ENCODE data around the gene C1QL3. TPM values are rescaled to one million over a fixed set of nuclear protein-coding genes. Genes with fewer than 3 reads are reported as not detected.

C1QL3 gene
- total RNA-seq, 2 experiments from 2014 or later = not detected

DNA sequence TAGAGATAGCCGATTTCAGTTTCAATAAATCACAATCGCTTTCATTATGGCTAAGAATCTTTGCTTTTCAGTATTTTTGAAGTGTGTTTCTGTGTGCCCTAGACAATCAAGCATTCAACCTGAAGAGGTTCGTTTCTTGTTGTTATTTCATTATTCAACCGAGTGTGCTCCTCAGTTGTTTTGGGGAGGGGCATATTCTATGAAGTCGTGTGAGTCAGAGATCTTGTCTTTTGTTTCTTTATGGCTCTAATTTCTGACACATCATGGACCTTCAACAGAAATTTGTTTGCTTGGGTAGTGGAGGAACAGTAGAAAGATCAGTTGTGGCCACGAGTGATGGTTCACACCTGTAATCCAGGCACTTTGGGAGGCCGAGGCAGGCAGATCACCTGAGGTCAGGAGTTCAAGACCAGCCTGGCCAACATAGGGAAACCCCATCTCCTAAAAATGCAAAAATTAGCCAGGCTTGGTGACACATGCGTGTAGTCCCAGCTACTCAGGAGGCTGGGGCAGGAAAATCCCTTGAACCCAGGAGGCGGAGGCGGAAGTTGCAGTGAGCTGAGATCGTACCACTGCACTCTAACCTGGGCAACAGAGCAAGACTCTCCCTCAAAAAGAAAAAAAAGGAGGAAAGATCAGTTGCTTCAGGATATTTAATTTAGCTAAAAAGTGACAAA, 38.3 kb downstream of the C1QL3 start:
- CTCF ChIA-PET = no interaction called here

DNA sequence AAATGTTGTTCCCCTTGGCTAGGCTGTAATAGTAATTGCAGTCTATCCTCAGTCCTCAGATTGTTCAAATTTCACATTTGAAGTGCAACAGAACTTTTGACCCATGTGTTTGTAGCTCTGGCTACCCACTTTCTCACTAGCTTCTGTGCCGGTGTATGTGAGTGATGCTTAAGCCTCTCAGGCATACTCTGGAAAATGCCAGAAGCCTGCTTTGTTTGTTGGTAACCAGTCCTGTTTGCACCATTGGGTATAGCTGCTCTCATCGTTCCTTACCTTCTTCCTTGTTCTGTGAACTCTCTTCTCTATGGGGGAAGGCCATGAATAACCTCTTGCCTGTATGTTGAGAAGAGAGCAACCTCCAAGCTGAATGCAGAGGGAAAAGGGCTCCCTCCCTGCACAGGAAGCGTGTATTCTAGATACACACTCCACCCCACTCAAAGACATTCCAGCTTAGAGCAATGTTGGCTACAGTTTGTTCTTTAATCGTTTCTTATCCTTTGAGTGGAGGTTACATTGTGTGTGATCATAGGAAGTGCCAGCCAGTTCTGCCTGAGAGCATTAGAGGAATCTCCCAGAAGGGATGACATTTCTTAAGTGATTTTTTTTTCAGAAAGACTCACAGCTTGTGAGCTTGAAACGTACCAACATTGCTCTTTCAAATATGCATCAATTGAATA, 40.5 kb downstream of the C1QL3 start:
- H3K27me3 Mint-ChIP-seq (ENCODE audit: low read depth) = no peaks in the 10 kb centered on the region
- ChIA-PET CTCF (no interaction called here), POLR2A (no interaction called here)

More for the DNA sequence above, 38.3 kb downstream of the C1QL3 start:
- DNase-seq (no peak), ATAC-seq (no peak)
- no peaks in the 10 kb centered on the region for H3K9me3 Mint-ChIP-seq (ENCODE audit: insufficient read depth)
- H3K36me3 Mint-ChIP-seq (ENCODE audit: low read depth) = peaks cover 13% of the 10 kb centered on the region
- no peaks in the 10 kb centered on the region for H3K27me3 Mint-ChIP-seq (ENCODE audit: low read depth)
- POLR2A ChIA-PET = no interaction called here
- no peaks in the 10 kb centered on the region for H3K4me1 Mint-ChIP-seq (ENCODE audit: low read depth)
- no peak overlapping the region for H3K4me3 Mint-ChIP-seq
- H3K27ac Mint-ChIP-seq = no peak overlapping the region

DNA sequence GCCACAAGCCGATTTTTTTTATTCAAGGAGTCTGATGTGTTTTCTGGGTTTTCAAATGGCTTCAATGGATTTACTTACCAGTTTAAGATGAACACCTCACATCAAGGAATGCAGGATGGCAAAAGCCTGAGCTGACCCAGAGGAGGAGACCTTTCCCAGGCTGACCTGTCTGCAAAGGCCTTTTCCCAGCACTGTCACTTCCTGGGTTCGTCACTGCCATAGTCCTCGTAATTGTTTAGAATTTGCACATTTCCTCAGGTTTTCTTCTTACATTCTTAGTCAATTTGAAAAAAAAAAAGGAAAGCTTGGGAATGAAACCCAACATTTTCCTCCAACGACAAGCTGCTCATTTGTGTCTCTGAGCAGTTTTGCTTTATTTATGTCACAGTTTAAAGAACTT, 42.9 kb downstream of the C1QL3 start:
- DNase-seq = no peak
- Mint-ChIP-seq H3K27me3 (ENCODE audit: low read depth) (no peaks in the 10 kb centered on the region), H3K4me1 (ENCODE audit: low read depth) (no peaks in the 10 kb centered on the region), H3K9me3 (ENCODE audit: insufficient read depth) (no peaks in the 10 kb centered on the region), H3K4me3 (no peak overlapping the region), H3K27ac (no peak overlapping the region), H3K36me3 (ENCODE audit: low read depth) (peaks cover 3% of the 10 kb centered on the region)
- ChIA-PET CTCF (no interaction called here), POLR2A (no interaction called here)
- ATAC-seq = no peak

More for the DNA sequence above, 40.5 kb downstream of the C1QL3 start:
- Mint-ChIP-seq H3K4me3 (no peak overlapping the region), H3K9me3 (ENCODE audit: insufficient read depth) (no peaks in the 10 kb centered on the region), H3K36me3 (ENCODE audit: low read depth) (peaks cover 9% of the 10 kb centered on the region), H3K27ac (no peak overlapping the region), H3K4me1 (ENCODE audit: low read depth) (no peaks in the 10 kb centered on the region)
- no peak for ATAC-seq
- no peak for DNase-seq

- Mint-ChIP-seq H3K27me3 (ENCODE audit: low read depth) (no peaks in the 10 kb centered on the region), H3K4me3 (no peak overlapping the region), H3K27ac (no peak overlapping the region), H3K9me3 (ENCODE audit: insufficient read depth) (no peaks in the 10 kb centered on the region), H3K36me3 (ENCODE audit: low read depth) (no peaks in the 10 kb centered on the region), H3K4me1 (ENCODE audit: low read depth) (no peaks in the 10 kb centered on the region)
- DNase-seq (no peak), ATAC-seq (no peak)
- CTCF ChIA-PET = no interaction called here
- POLR2A ChIA-PET = no interaction called here
Measured at GRCh38 chr10:16477757-16478156, 43.9 kb downstream of the C1QL3 start.

- peaks cover 4% of the 10 kb centered on the region for H3K4me1 Mint-ChIP-seq (ENCODE audit: low read depth)
- H3K27ac Mint-ChIP-seq = no peak overlapping the region
- ChIA-PET CTCF (no interaction called here), POLR2A (no interaction called here)
- no peak for DNase-seq
- H3K4me3 Mint-ChIP-seq = no peak overlapping the region
- H3K36me3 Mint-ChIP-seq (ENCODE audit: low read depth) = peaks cover 12% of the 10 kb centered on the region
- no peak for ATAC-seq
- no peaks in the 10 kb centered on the region for H3K27me3 Mint-ChIP-seq (ENCODE audit: low read depth)
- no peaks in the 10 kb centered on the region for H3K9me3 Mint-ChIP-seq (ENCODE audit: insufficient read depth)
Measured at GRCh38 chr10:16472828-16473227, 48.9 kb downstream of the C1QL3 start.

DNA sequence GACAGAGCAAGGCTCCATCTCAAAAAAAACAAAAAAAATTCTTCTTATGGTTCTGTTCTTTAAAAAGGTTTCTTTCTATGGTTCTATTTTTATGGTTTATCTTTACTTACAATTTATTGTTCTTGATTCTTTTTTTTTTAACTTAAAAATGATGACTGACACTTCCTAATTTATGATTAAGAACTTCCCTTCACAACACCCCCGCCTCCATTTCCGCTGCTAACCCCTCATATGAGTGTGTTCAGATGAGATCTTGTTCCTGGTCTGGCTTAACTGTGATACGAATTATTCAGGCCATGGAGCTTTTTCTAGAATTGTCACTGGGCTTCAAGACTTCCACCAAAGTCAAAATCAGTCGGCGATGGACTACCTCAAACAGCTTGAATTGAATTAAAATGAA, 50.9 kb downstream of the C1QL3 start:
- no peak for ATAC-seq
- ChIA-PET POLR2A (no interaction called here), CTCF (no interaction called here)
- peak; percentile 26 for DNase-seq
- Mint-ChIP-seq H3K9me3 (ENCODE audit: insufficient read depth) (no peaks in the 10 kb centered on the region), H3K27me3 (ENCODE audit: low read depth) (no peaks in the 10 kb centered on the region), H3K36me3 (ENCODE audit: low read depth) (peaks cover 12% of the 10 kb centered on the region), H3K27ac (no peak overlapping the region), H3K4me3 (no peak overlapping the region), H3K4me1 (ENCODE audit: low read depth) (peaks cover 7% of the 10 kb centered on the region)

DNA sequence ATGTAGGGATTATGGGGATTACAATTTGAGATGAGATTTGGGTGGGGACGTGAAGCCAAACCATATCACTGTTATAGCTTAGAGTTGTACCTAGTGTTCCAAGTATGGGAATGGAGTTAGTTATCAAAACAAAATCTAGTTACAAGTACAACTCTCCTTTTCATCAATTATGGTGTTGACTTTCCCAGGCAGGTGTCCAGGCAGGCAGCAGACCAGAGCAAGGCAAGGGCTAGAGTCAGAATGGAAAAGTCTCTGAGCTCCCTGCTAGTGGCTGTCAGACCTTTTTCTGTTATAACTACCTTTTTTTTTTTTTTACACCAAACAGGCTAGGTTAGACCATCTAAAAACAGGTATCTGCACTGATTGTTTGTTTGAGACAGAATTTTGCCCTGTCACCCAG, 55.7 kb downstream of the C1QL3 start:
- no peak for DNase-seq
- Mint-ChIP-seq H3K27ac (no peak overlapping the region), H3K27me3 (ENCODE audit: low read depth) (no peaks in the 10 kb centered on the region), H3K4me1 (ENCODE audit: low read depth) (peaks cover 5% of the 10 kb centered on the region), H3K9me3 (ENCODE audit: insufficient read depth) (no peaks in the 10 kb centered on the region), H3K36me3 (ENCODE audit: low read depth) (peaks cover 24% of the 10 kb centered on the region), H3K4me3 (no peak overlapping the region)
- no peak for ATAC-seq
- CTCF ChIA-PET = no interaction called here
- POLR2A ChIA-PET = no interaction called here

Other genes with a start within 250 kb of the C1QL3 start
- 10 to 100 TPM; 12.8 to 14.1 TPM for gene PTER, start 84.9 kb downstream of the C1QL3 start, total RNA-seq

Measured in activated CD8-positive, alpha-beta T cell treated with anti-CD3 and anti-CD28 coated beads, Interleukin-2, amount 10 ng/mL, durations not matched to agents 7 days and 5 days (primary cell).